ENCODE results near the gene TGIF2LX.
"Not testable (repeated sequence)": the region's sequence is repeated elsewhere in the genome, so short reads cannot be mapped to it uniquely, and the experiment has no call there.

TGIF2LX gene

DNA sequence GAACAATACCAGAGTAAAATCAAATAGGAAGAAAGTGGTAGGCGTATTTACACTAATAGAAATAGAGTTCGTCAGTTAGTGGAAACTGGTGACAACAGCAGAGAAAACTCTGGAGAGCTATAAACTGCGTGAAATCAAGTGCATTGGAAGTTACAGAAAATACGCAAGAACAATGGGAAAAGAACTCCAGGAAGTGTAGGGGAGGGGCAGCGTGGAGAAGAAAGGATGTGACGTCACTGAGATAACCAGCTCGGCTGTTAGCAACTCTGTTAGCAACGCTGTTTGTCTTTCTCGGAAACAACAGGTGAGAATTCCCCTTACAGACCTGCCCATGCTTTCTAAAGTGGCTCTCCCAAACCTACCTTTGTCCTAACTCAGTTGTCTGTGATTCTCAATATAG, at the start of gene TGIF2LX:
Gene TGIF2LX, plus strand, starts transcription at position 244 of the 400 bp plus-strand sequence. CDS start 178 bp downstream, outside the sequence.
- not testable (repeated sequence) for H3K36me3 Mint-ChIP-seq (ENCODE audit: low read depth); DNase-seq; H3K4me1 Mint-ChIP-seq; ATAC-seq; H3K9me3 Mint-ChIP-seq; H3K27me3 Mint-ChIP-seq; H3K4me3 Mint-ChIP-seq; H3K27ac Mint-ChIP-seq

GRCh38 chrX:89922338-89922934, 728 bp downstream of the TGIF2LX start:
- not testable (repeated sequence) for H3K4me3 Mint-ChIP-seq; H3K9me3 Mint-ChIP-seq; ATAC-seq; H3K27me3 Mint-ChIP-seq; H3K27ac Mint-ChIP-seq; DNase-seq; H3K36me3 Mint-ChIP-seq (ENCODE audit: low read depth); H3K4me1 Mint-ChIP-seq

DNA sequence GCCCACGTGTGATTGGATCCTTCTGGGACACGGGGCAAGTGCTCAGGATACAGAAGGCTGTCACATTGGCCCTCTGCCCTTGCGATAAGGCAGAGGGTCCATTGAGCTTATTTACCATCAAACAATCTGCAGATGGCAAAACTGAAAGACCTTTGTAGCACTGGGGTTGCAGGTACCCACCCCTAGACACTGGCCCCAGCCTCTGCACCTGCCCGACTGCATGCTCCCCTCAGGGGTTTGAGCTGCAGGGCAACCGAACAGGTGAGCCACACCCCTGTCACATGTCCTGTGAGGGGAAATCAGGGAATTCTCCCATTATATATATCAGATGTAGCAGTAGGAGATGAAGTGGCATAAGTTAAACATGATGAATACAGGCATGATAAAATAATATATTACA, 21.4 kb downstream of the TGIF2LX start:
- not testable (repeated sequence) for H3K27me3 Mint-ChIP-seq; H3K4me1 Mint-ChIP-seq; ATAC-seq; H3K4me3 Mint-ChIP-seq; H3K36me3 Mint-ChIP-seq (ENCODE audit: low read depth); DNase-seq; H3K27ac Mint-ChIP-seq; H3K9me3 Mint-ChIP-seq

DNA sequence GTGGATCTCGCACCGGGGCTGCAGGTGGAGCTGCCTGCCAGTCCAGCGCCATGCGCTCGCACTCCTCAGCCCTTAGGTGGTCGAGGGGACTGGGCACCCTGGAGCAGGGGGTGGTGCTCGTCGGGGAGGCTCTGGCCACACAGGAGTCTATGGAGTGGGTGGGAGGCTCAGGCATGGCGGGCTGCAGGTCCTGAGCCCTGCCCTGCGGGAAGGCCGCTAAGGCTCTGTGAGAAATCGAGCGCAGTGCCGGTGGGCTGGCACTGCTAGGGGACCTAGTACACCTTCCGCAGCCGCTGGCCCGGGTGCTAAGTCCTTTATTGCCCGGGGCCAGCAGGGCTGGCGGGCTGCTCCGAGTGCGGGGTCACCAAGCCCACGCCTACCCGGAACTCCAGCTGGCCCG, 43.9 kb downstream of the TGIF2LX start:
- not testable (repeated sequence) for H3K27me3 Mint-ChIP-seq; H3K4me1 Mint-ChIP-seq; H3K36me3 Mint-ChIP-seq (ENCODE audit: low read depth); H3K4me3 Mint-ChIP-seq; H3K9me3 Mint-ChIP-seq; DNase-seq; H3K27ac Mint-ChIP-seq; ATAC-seq

All from activated naive CD8-positive, alpha-beta T cell treated with anti-CD3 and anti-CD28 coated beads, Interleukin-2, amount 50 U/mL, for 24 hours (primary cell).